D721Med (cell line): ENCODE data around the gene GSDMA.
A peak's percentile ranks its signal among the peaks of the same experiment; 100 is the strongest.
"Not testable (repeated sequence)": the region's sequence is repeated elsewhere in the genome, so short reads cannot be mapped to it uniquely, and the experiment has no call there.

Source experiments
- DNase-seq: peaks from one replicate; pipeline ENCODE4 v3.0.0; 2011; ENCODE audit warnings: low spot score; ENCODE audit not compliant: insufficient read length
- FAIRE-seq: peaks from 2 replicates; lab custom pipeline; 2011; peaks lifted over from hg19 to GRCh38; lab: Jason Lieb, UNC
- TF ChIP-seq, protein P1 (sequence below): IDR thresholded peaks from 2 replicates; pipeline ENCODE4 v1.5.1; 2012; ENCODE audit warnings: mild to moderate bottlenecking, control low read depth; ENCODE audit not compliant: insufficient read depth; ENCODE audit errors: missing control alignments

GSDMA gene

DNA sequence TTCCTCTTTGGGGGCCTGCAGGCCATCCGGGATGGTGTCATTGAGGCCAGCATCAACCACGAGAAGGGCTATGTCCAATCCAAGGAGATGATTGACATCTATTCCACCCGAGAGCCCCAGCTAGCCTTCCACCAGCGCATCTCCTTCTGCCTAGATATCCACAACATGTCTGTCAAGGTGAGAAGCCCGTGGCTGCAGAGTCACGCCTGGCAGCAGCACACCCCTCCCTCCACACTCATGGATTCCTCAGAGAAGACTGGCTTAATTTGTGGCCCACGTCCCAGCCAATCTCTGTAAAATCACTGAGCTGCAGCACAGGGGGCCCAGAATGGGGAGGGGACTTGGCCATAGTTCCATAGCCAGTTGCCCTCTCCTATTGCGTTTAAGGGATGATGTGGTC lies 33.4 kb downstream of the GSDMA start:
- TF ChIP-seq, protein P1, sequence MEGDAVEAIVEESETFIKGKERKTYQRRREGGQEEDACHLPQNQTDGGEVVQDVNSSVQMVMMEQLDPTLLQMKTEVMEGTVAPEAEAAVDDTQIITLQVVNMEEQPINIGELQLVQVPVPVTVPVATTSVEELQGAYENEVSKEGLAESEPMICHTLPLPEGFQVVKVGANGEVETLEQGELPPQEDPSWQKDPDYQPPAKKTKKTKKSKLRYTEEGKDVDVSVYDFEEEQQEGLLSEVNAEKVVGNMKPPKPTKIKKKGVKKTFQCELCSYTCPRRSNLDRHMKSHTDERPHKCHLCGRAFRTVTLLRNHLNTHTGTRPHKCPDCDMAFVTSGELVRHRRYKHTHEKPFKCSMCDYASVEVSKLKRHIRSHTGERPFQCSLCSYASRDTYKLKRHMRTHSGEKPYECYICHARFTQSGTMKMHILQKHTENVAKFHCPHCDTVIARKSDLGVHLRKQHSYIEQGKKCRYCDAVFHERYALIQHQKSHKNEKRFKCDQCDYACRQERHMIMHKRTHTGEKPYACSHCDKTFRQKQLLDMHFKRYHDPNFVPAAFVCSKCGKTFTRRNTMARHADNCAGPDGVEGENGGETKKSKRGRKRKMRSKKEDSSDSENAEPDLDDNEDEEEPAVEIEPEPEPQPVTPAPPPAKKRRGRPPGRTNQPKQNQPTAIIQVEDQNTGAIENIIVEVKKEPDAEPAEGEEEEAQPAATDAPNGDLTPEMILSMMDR = no peak
- FAIRE-seq (no peak), DNase-seq (no peak)

DNA sequence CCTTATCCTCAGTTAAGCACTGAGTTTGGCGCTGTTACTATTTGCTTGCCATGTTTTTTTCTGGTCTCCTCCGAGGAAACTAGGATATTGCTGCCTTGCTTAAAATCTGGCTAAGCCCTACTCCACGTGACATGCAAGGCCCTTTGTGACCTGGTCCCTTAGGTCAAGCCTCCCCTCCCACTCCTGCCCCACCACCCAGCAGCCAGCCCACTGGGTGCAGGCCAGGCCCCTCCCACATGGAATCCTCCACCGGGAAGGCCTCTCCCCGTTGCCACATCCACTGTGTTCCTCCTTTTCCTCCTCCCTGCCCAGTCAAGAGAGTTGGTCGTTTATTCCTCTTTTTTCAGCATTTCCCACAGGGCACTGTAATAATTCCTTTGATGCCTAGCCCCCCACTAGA lies 34.0 kb downstream of the GSDMA start:
- FAIRE-seq = no peak
- peak; percentile 4 for DNase-seq
- TF ChIP-seq, protein P1 = no peak

DNA sequence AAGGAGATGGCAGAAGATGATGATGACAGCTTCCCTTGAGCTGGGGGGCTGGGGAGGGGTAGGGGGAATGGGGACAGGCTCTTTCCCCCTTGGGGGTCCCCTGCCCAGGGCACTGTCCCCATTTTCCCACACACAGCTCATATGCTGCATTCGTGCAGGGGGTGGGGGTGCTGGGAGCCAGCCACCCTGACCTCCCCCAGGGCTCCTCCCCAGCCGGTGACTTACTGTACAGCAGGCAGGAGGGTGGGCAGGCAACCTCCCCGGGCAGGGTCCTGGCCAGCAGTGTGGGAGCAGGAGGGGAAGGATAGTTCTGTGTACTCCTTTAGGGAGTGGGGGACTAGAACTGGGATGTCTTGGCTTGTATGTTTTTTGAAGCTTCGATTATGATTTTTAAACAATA lies 34.7 kb downstream of the GSDMA start:
- TF ChIP-seq, protein P1 = no peak
- peak; percentile 5 for DNase-seq
- FAIRE-seq = no peak

DNA sequence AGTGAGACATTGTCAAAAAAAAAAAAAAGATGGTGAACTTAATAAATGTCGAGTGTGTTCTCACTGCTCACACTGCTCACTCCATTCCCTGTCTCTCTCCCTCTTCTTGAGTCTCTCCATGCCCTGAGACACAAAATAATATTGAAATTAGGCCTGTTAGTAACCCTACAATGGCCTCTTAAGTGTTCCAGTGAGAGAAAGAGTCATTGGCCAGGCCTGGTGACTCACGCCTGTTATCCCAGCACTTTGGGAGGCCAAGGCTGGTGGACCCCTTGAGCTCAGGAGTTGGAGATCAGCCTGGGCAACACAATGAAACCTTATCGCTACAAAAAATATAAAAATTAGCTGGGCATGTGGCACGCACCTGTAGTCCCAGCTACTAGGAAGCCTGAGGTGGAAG lies 36.3 kb downstream of the GSDMA start:
- no peak for DNase-seq
- TF ChIP-seq, protein P1 = no peak
- FAIRE-seq = no peak

DNA sequence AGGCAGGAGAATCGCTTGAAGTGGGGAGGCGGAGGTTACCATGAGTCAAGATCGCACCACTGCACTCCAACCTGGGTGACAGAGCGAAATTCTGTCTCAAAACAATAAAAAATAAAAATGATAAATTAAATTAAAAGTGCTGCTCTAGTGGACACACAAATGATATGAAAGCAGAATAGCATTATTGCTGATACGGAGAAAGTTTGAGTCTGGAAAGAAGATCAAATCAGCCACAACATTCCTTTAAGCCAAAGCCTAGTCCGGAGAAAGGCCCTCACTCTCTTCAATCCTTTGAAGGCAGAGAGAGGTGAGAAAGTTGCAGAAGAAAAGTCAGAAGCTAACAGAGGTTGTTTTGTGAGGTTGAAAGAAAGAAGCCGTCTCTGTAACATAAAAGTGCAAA lies 37.4 kb downstream of the GSDMA start:
- FAIRE-seq (no peak), DNase-seq (no peak)
- TF ChIP-seq, protein P1 = no peak

DNA sequence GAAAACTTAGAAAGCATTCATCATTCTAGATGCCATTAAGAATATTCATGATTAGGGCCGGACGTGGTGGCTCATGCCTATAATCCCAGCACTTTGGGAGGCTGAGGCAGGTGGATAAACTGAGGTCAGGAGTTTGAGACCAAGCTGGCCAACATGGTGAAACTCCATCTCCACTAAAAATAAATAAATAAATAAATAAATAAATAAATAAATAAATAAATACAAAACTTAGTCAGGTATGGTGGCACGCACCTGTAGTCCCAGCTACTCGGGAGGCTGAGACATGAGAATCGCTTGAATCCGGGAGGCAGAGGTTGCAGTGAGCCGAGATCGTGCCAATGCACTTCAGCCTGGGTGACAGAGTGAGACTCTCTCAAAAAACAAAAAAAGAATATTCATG lies 38.5 kb downstream of the GSDMA start:
- not testable (repeated sequence) for DNase-seq, FAIRE-seq

DNA sequence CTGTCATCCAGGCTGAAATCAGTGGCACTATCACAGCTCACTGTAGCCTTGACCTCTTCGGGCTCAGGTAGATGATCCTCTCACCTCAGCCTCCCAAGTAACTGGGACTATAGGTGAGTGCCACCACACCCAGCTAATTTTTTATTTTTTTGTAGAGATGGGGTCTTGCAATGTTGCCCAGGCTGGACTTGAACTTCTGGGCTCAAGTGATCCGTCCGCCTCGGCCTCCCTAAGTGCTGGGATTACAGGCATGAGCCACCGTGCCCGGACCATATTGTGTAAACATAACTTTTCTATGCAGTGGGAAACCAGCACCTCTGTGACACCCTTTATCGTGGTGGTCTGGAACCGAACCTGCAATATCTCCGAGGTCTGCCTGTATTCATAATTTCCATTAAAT lies 41.3 kb downstream of the GSDMA start:
- FAIRE-seq (no peak), DNase-seq (no peak)
- TF ChIP-seq, protein P1 = no peak

DNA sequence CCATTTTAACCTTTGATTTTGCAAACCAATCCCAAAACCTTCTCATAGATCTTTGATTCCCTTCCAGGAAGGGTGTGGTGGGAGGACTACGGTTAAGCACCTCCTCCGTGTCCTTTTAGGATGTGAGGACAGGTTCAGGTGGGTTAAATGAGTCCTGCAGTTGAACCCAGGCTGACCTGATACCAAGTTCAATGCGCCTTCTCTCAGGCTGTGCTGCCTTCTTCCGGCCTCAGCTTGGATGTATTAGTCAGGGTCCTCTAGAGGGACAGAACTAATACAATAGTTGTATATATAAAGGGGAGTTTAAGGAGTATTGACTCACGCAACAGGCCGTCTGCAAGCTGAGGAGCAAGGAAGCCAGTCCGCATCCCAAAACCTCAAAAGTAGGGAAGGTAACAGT lies 41.9 kb downstream of the GSDMA start:
- FAIRE-seq (no peak), DNase-seq (no peak)
- TF ChIP-seq, protein P1 = no peak
